ENCODE data around the gene INPP1.

Gene INPP1

GRCh38 chr2:190415794-190416775, 72.7 kb downstream of the INPP1 start:
- DNase-seq (ENCODE audit: low spot score in 2 of 2) (no peak), ATAC-seq (ENCODE audit: low read depth) (peak; percentile 51)
- Mint-ChIP-seq H3K27ac (peak overlapping the region; percentile 89), H3K4me3 (peak overlapping the region; percentile 29), H3K36me3 (peaks cover 9% of the 10 kb centered on the region), H3K27me3 (no peaks in the 10 kb centered on the region), H3K4me1 (peaks cover 31% of the 10 kb centered on the region), H3K9me3 (no peaks in the 10 kb centered on the region)

GRCh38 chr2:190417045-190417842, 73.9 kb downstream of the INPP1 start:
- Mint-ChIP-seq H3K36me3 (peaks cover 14% of the 10 kb centered on the region), H3K27me3 (no peaks in the 10 kb centered on the region), H3K4me1 (peaks cover 33% of the 10 kb centered on the region), H3K9me3 (no peaks in the 10 kb centered on the region), H3K4me3 (no peak overlapping the region), H3K27ac (no peak overlapping the region)
- no peak for ATAC-seq (ENCODE audit: low read depth)
- no peak for DNase-seq (ENCODE audit: low spot score in 2 of 2)

GRCh38 chr2:190418727-190419126, 75.3 kb downstream of the INPP1 start:
- no peak overlapping the region for H3K27ac Mint-ChIP-seq
- DNase-seq (ENCODE audit: low spot score in 2 of 2) (no peak), ATAC-seq (ENCODE audit: low read depth) (no peak)
- H3K27me3 Mint-ChIP-seq, result no peaks in the 10 kb centered on the region
- peaks cover 26% of the 10 kb centered on the region for H3K4me1 Mint-ChIP-seq
- peaks cover 14% of the 10 kb centered on the region for H3K36me3 Mint-ChIP-seq
- H3K9me3 Mint-ChIP-seq, result no peaks in the 10 kb centered on the region
- no peak overlapping the region for H3K4me3 Mint-ChIP-seq

- Mint-ChIP-seq H3K36me3 (peaks cover 14% of the 10 kb centered on the region), H3K27ac (no peak overlapping the region), H3K4me3 (no peak overlapping the region), H3K27me3 (no peaks in the 10 kb centered on the region), H3K4me1 (peaks cover 23% of the 10 kb centered on the region), H3K9me3 (no peaks in the 10 kb centered on the region)
- peak; percentile 27 for ATAC-seq (ENCODE audit: low read depth)
- no peak for DNase-seq (ENCODE audit: low spot score in 2 of 2)
These were observed 77.4 kb downstream of the INPP1 start for GRCh38 chr2:190420801-190421200.
